ENCODE data around the gene AKAP11.

The AKAP11 gene

DNA sequence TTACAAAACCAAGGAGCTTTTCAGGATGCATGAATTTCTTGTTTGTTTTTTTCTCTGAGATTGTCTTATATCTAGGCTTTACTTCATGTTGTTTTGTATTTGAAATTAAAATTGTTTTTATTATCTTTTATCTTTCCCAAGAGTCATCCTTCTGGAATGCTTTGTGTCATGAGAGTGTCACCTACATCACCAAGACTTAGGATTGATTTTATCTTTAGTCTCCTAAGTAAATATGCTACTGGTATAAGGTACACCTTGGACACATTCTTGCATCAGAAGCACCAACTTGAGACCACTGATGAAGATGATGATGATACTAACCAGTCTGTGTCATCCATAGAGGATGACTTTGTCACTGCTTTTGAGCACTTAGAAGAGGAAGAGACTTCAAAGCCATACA lies 26.4 kb downstream of the AKAP11 start:
- no peak overlapping the region for H3K4me3 ChIP-seq (ENCODE audit: low read depth, low read length)
- in situ Hi-C loops (cut with HindIII; ENCODE audit: low sequenced_read_pairs): no loop called here
- DNase-seq (ENCODE audit: low read depth, low spot score): no peak
- TF ChIP-seq, protein P1, sequence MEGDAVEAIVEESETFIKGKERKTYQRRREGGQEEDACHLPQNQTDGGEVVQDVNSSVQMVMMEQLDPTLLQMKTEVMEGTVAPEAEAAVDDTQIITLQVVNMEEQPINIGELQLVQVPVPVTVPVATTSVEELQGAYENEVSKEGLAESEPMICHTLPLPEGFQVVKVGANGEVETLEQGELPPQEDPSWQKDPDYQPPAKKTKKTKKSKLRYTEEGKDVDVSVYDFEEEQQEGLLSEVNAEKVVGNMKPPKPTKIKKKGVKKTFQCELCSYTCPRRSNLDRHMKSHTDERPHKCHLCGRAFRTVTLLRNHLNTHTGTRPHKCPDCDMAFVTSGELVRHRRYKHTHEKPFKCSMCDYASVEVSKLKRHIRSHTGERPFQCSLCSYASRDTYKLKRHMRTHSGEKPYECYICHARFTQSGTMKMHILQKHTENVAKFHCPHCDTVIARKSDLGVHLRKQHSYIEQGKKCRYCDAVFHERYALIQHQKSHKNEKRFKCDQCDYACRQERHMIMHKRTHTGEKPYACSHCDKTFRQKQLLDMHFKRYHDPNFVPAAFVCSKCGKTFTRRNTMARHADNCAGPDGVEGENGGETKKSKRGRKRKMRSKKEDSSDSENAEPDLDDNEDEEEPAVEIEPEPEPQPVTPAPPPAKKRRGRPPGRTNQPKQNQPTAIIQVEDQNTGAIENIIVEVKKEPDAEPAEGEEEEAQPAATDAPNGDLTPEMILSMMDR (IDR thresholded peaks at IDR 0.05; ENCODE audit: low read depth, low read length): no peak

DNA sequence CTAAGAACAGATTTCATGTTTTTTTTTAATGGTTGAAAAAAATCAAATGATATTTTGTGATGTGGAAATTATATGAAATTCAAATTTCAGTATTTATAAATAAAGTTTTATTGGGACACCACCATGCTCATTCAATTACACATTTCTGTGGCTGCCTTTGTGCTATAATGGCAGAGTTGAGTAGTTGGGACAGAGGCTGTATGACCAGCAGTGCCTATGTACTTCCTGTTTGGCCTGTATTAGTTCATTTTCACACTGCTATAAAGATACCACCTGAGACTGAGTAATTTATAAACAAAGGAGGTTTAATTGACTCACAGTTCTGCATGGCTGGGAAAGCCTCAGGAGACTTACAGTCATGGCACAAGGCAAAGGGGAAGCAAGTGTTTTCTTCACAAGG lies 33.6 kb downstream of the AKAP11 start:
- TF ChIP-seq, protein P1 (IDR thresholded peaks at IDR 0.05; ENCODE audit: low read depth, low read length): no peak
- in situ Hi-C loops (cut with HindIII; ENCODE audit: low sequenced_read_pairs): no loop called here
- H3K4me3 ChIP-seq (ENCODE audit: low read depth, low read length): no peak overlapping the region
- no peak for DNase-seq (ENCODE audit: low read depth, low spot score)

DNA sequence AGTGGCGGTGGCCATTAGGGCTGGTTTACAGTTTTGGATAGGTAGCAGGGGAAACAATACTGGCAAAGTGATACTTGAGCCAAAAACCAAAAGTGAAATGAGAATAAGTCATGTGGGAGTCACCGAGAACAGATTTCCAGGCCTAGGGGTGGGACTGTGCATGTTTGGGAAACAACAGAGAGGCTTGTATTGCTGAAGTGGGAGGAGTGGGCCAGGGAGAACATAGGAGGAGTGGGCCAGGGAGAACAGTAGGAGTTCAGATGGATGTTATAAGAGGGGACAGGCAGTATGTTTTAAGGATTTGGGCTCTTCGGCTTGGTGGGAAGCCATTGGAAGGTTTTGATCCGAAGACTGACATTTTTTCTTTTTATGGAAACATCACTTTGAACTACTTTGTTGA lies 35.5 kb downstream of the AKAP11 start:
- TF ChIP-seq, protein P1 (IDR thresholded peaks at IDR 0.05; ENCODE audit: low read depth, low read length): no peak
- no peak overlapping the region for H3K4me3 ChIP-seq (ENCODE audit: low read depth, low read length)
- no peak for DNase-seq (ENCODE audit: low read depth, low spot score)
- in situ Hi-C loops (cut with HindIII; ENCODE audit: low sequenced_read_pairs): no loop called here

DNA sequence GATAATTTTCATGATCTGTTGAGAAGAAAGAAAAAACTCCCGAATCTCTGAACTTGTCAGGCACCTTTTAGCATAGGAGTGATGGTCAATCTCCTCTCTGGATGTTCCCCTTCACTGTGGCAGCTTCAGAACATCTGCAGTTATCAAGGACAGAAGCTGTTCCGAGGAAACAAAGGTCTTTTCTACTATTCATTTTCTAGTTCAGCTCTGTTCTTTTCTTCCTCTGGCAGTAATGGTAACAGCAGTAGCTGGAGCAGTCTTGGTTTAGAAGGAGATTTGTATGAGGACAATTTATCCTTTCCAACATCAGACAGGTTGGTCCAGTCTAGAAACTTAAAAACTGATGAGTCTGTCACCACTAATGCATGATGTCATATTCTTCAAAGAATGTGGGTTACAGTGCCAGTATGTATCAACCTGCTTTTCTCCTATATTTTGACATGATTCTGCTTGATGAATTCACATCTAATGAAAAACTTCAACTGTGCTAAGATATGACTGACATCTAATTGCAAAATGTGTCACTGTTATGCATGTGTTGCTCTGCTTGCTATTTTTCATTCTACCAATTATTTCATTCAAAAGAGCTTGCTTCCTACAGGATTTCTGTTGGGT lies 41.0 kb downstream of the AKAP11 start:
- in situ Hi-C loops (cut with HindIII; ENCODE audit: low sequenced_read_pairs): no loop called here
- DNase-seq (ENCODE audit: low read depth, low spot score): no peak
- TF ChIP-seq, protein P1 (IDR thresholded peaks at IDR 0.05; ENCODE audit: low read depth, low read length): no peak
- no peak overlapping the region for H3K4me3 ChIP-seq (ENCODE audit: low read depth, low read length)

DNA sequence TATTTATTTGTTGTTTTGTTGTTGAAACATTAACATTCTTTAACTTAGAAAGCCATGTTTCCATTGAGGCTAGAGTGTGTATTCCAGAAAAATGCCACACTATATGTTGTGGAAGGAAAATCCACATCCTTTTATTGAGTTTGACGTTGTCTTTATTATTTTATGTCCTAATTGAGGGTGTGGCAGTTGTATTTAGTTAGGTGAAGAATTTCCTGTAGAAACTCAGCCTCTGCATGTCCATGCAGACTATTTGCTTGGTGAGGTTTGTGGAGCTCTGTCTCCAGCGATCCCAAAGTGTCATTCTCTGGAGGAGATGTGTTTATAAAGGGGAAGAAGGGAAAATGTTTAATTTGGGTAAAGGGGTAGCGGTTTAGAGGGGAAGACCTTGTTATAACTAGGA lies 46.6 kb downstream of the AKAP11 start:
- no peak for DNase-seq (ENCODE audit: low read depth, low spot score)
- no peak overlapping the region for H3K4me3 ChIP-seq (ENCODE audit: low read depth, low read length)
- TF ChIP-seq, protein P1 (IDR thresholded peaks at IDR 0.05; ENCODE audit: low read depth, low read length): no peak
- in situ Hi-C loops (cut with HindIII; ENCODE audit: low sequenced_read_pairs): no loop called here

DNA sequence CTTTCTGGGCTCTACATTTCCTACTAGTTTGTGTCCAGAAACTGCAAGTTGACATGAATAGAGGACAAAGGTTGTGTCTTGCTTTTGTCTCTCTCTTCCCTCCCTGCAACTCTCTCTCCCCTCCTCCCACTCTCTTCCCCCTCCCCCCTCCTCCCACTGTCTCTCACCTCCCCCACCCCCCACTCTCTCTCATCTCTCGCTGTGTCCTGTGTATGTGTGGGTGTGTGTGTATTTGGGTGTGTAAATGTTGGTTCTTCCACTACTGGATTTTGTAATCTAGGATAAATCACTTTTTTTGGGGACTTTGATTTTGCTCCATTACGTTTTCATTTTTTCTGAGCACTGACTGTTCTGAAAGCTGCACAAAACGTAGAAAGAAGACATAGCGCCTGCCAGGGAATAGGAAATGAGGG lies 48.4 kb downstream of the AKAP11 start:
- in situ Hi-C loops (cut with HindIII; ENCODE audit: low sequenced_read_pairs): no loop called here
- H3K4me3 ChIP-seq (ENCODE audit: low read depth, low read length): no peak overlapping the region
- TF ChIP-seq, protein P1 (IDR thresholded peaks at IDR 0.05; ENCODE audit: low read depth, low read length): no peak
- DNase-seq (ENCODE audit: low read depth, low spot score): no peak

Measured in astrocyte of the spinal cord (primary cell).